ENCODE results near the gene SYTL3. TPM values are rescaled to one million over a fixed set of nuclear protein-coding genes. Genes with fewer than 3 reads are reported as not detected.

SYTL3 gene
- total RNA-seq, 1 experiment from 2014 or later: 1.2 TPM

- no peak for DNase-seq
- Histone ChIP-seq H3K27me3 (ENCODE audit: control insufficient read depth, insufficient read depth, low read length) (no peaks in the 10 kb centered on the region), H3K4me3 (ENCODE audit: insufficient read depth, low read depth, low read length) (no peak overlapping the region), H3K36me3 (replicated peaks; ENCODE audit: control insufficient read depth, insufficient read depth, low read length) (peaks cover 82% of the 10 kb centered on the region)
Observed at GRCh38 chr6:158773581-158774449, 124.0 kb downstream of the SYTL3 start.

GRCh38 chr6:158774717-158775449 lies 125.0 kb downstream of the SYTL3 start:
- Histone ChIP-seq H3K4me3 (ENCODE audit: insufficient read depth, low read depth, low read length) (no peak overlapping the region), H3K36me3 (replicated peaks; ENCODE audit: control insufficient read depth, insufficient read depth, low read length) (peaks cover 71% of the 10 kb centered on the region), H3K27me3 (ENCODE audit: control insufficient read depth, insufficient read depth, low read length) (no peaks in the 10 kb centered on the region)
- no peak for DNase-seq

GRCh38 chr6:158775832-158776231 lies 126.0 kb downstream of the SYTL3 start:
- no peak for DNase-seq
- Histone ChIP-seq H3K4me3 (ENCODE audit: insufficient read depth, low read depth, low read length) (no peak overlapping the region), H3K36me3 (replicated peaks; ENCODE audit: control insufficient read depth, insufficient read depth, low read length) (peaks cover 65% of the 10 kb centered on the region), H3K27me3 (ENCODE audit: control insufficient read depth, insufficient read depth, low read length) (no peaks in the 10 kb centered on the region)

GRCh38 chr6:158776737-158777136 lies 126.9 kb downstream of the SYTL3 start:
- Histone ChIP-seq H3K36me3 (replicated peaks; ENCODE audit: control insufficient read depth, insufficient read depth, low read length) (peaks cover 65% of the 10 kb centered on the region), H3K27me3 (ENCODE audit: control insufficient read depth, insufficient read depth, low read length) (no peaks in the 10 kb centered on the region), H3K4me3 (ENCODE audit: insufficient read depth, low read depth, low read length) (no peak overlapping the region)
- no peak for DNase-seq

GRCh38 chr6:158777510-158777909 lies 127.7 kb downstream of the SYTL3 start:
- no peaks in the 10 kb centered on the region for H3K27me3 ChIP-seq (ENCODE audit: control insufficient read depth, insufficient read depth, low read length)
- peaks cover 65% of the 10 kb centered on the region for H3K36me3 ChIP-seq (replicated peaks; ENCODE audit: control insufficient read depth, insufficient read depth, low read length)
- DNase-seq: no peak
- H3K4me3 ChIP-seq (ENCODE audit: insufficient read depth, low read depth, low read length): no peak overlapping the region

GRCh38 chr6:158778005-158778527 lies 128.2 kb downstream of the SYTL3 start:
- Histone ChIP-seq H3K36me3 (replicated peaks; ENCODE audit: control insufficient read depth, insufficient read depth, low read length) (peaks cover 65% of the 10 kb centered on the region), H3K27me3 (ENCODE audit: control insufficient read depth, insufficient read depth, low read length) (no peaks in the 10 kb centered on the region), H3K4me3 (ENCODE audit: insufficient read depth, low read depth, low read length) (no peak overlapping the region)
- no peak for DNase-seq

GRCh38 chr6:158780246-158780884 lies 130.5 kb downstream of the SYTL3 start:
- DNase-seq: no peak
- no peaks in the 10 kb centered on the region for H3K27me3 ChIP-seq (ENCODE audit: control insufficient read depth, insufficient read depth, low read length)
- H3K4me3 ChIP-seq (ENCODE audit: insufficient read depth, low read depth, low read length): no peak overlapping the region
- peaks cover 72% of the 10 kb centered on the region for H3K36me3 ChIP-seq (replicated peaks; ENCODE audit: control insufficient read depth, insufficient read depth, low read length)

- Histone ChIP-seq H3K27me3 (ENCODE audit: control insufficient read depth, insufficient read depth, low read length) (no peaks in the 10 kb centered on the region), H3K36me3 (replicated peaks; ENCODE audit: control insufficient read depth, insufficient read depth, low read length) (peaks cover 70% of the 10 kb centered on the region), H3K4me3 (ENCODE audit: insufficient read depth, low read depth, low read length) (no peak overlapping the region)
- DNase-seq: no peak
Observed at GRCh38 chr6:158780988-158781691, 131.3 kb downstream of the SYTL3 start.

- DNase-seq: no peak
- no peaks in the 10 kb centered on the region for H3K27me3 ChIP-seq (ENCODE audit: control insufficient read depth, insufficient read depth, low read length)
- H3K36me3 ChIP-seq (replicated peaks; ENCODE audit: control insufficient read depth, insufficient read depth, low read length): peaks cover 70% of the 10 kb centered on the region
- no peak overlapping the region for H3K4me3 ChIP-seq (ENCODE audit: insufficient read depth, low read depth, low read length)
Observed at GRCh38 chr6:158781692-158782373, 132.0 kb downstream of the SYTL3 start.

- no peak overlapping the region for H3K4me3 ChIP-seq (ENCODE audit: insufficient read depth, low read depth, low read length)
- DNase-seq: no peak
- H3K36me3 ChIP-seq (replicated peaks; ENCODE audit: control insufficient read depth, insufficient read depth, low read length): peaks cover 67% of the 10 kb centered on the region
- H3K27me3 ChIP-seq (ENCODE audit: control insufficient read depth, insufficient read depth, low read length): no peaks in the 10 kb centered on the region
Observed at GRCh38 chr6:158782432-158783166, 132.7 kb downstream of the SYTL3 start.

GRCh38 chr6:158783167-158783450 lies 133.3 kb downstream of the SYTL3 start:
- Histone ChIP-seq H3K4me3 (ENCODE audit: insufficient read depth, low read depth, low read length) (no peak overlapping the region), H3K27me3 (ENCODE audit: control insufficient read depth, insufficient read depth, low read length) (no peaks in the 10 kb centered on the region), H3K36me3 (replicated peaks; ENCODE audit: control insufficient read depth, insufficient read depth, low read length) (peaks cover 68% of the 10 kb centered on the region)
- no peak for DNase-seq

GRCh38 chr6:158783851-158784250 lies 134.0 kb downstream of the SYTL3 start:
- no peaks in the 10 kb centered on the region for H3K27me3 ChIP-seq (ENCODE audit: control insufficient read depth, insufficient read depth, low read length)
- peaks cover 73% of the 10 kb centered on the region for H3K36me3 ChIP-seq (replicated peaks; ENCODE audit: control insufficient read depth, insufficient read depth, low read length)
- H3K4me3 ChIP-seq (ENCODE audit: insufficient read depth, low read depth, low read length): no peak overlapping the region
- no peak for DNase-seq

GRCh38 chr6:158784505-158784904 lies 134.7 kb downstream of the SYTL3 start:
- H3K36me3 ChIP-seq (replicated peaks; ENCODE audit: control insufficient read depth, insufficient read depth, low read length): peaks cover 79% of the 10 kb centered on the region
- no peak for DNase-seq
- no peaks in the 10 kb centered on the region for H3K27me3 ChIP-seq (ENCODE audit: control insufficient read depth, insufficient read depth, low read length)
- H3K4me3 ChIP-seq (ENCODE audit: insufficient read depth, low read depth, low read length): no peak overlapping the region

All from H7 (cell line).